HG02623 (cell line): ENCODE data around the gene FYB1.
"Not testable (repeated sequence)": the region's sequence is repeated elsewhere in the genome, so short reads cannot be mapped to it uniquely, and the experiment has no call there.

ENCODE experiments used
- ATAC-seq: cut with Tn5 transposase; IDR thresholded peaks from one replicate; pipeline ENCODE4 v1.9.1; 2021; ENCODE audit warnings: moderate library complexity; ENCODE audit not compliant: unreplicated experiment

Gene FYB1

DNA sequence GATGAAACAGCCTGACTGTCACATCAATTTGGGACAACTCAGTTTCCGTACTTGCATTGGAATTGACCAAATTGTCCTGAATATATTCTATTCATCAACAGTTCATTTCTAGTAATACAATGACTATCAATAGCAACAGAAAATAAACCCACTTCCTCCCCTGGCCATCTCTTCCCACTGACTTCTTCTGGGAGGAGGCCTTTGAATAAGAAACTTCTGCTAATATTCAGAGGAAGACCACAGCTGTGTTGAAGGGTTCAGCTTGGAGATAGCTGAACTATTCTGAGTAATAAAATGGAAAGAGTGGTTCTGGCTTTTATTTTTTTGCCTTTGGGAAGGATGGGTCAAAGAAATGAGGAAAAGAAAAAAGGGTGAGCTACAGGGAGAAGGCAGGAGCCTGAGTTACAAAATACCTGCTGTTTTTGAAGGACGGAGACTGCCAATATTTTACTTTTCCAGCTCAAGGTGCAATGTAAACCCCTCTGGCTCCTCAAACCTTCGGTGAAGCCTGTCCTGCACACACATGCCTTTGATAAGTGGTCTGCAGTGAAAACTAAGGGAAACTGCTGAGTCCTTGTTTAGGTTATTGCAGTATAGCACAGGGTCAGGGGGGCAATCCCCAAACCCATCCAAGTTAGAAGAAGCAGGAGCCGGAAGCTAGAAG lies 29.9 kb downstream of the FYB1 start:
- no peak for ATAC-seq

DNA sequence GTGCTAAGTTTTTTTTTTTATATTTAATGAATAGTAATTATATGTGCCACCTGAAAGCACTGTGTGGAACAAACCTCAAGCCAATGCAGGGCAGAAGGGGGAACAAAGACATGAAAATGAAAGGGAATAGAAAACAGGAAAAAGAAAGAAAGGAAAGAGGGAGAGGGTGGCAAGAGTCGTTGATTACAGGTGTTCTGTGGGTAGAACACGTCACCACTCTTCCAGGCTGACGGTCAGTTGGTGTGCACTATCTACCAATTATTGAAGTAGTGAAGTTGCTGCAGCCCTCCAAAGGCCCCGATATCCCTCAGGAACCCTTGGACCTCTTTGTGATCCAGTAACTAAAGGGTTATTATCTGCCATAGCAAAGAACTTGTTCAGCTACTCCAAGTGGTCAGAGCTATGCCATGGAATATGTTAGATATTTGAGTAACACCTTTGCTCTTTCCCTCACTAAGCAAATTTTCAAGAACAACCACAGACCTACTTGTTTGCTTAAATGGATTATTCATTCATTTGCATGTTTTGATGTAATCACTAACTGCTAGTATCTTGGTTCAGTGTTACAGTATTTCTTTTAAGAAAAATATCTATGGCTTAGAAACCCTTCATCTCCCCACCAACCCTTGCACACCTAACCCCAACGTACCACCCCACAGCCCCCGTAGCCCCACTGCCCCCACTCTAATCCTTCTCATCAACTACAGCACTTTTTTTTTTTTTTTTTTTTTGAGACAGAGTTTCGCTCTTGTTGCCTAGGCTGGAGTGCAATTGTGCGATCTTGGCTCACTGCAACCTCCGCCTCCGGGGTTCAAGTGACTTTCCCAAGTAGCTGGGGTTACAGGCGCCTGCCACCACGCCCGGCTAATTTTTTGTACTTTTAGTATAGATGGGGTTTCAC lies 31.3 kb downstream of the FYB1 start:
- ATAC-seq, result no peak

DNA sequence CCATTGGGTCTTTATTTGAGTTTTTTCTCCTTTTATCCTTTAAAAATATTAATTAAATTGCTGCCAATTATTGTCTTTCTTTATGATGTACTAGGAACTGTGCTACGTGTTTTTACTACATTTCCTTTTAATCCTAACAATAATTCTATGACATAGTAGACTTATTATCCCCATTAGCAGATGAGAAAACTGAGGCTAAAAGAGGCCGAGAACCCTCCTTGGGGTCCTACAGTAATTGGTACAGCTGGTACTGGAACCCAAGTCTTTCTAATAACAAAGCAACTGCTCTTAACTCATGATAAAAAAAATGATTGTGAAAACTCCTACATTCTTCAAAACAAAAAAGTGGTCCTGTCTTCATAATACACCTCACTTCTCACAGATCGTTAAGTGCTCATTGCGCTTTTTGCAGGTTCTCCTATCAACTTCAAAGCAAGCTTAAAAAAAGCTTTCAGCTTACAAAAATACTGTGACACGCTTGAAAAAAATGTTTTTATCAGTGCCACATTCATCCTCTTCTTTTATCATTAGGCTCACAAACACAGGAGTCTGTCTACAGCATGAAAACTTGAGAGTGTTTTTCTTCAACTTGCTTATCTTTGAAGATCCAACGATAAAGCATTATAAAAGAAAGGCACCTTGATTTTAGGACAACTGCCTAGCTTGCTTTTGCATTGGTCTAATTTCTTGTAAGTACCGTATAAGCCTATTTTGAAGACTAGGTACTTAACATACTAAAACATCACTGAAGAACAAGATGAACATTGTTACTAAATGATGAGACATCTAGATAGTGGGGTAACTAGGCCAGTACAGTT lies 32.4 kb downstream of the FYB1 start:
- no peak for ATAC-seq

DNA sequence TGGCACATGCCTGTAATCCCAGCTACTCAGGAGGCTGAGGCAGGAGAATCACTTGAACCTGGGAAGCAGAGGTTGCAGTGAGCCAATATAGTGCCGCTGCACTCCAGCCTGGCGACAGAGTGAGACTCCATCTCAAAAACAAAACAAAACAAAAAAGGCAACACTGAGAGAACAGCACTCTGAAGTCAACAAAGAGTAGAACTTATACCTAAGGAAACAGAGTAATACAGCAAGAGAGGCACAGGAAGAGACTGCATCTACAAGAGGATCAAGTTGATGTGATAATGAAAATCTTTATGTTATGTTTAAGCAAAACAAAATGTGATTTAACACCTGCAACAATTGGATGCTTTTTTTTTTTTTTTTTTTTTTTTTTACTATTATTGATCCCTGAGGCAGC lies 33.1 kb downstream of the FYB1 start:
- ATAC-seq, result no peak

DNA sequence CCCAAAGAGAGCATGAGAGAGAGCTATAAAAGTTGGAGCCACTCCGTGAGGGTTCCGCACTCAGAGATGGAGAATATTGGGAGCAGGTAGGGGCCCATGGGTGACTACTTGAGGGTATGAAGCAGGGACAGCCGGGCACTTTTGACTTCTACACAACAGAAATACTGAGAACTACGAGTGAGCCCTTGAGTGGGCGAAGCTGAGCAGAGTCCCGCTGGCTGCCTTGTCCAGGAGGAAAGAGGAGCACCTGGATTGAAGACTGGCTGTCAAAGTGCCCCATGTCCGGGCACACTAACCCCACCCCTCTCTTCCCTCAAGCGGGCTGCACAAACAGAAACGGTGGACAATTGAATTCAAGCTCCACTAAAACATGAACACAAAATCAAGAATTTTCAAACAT lies 33.6 kb downstream of the FYB1 start:
- ATAC-seq, result no peak

DNA sequence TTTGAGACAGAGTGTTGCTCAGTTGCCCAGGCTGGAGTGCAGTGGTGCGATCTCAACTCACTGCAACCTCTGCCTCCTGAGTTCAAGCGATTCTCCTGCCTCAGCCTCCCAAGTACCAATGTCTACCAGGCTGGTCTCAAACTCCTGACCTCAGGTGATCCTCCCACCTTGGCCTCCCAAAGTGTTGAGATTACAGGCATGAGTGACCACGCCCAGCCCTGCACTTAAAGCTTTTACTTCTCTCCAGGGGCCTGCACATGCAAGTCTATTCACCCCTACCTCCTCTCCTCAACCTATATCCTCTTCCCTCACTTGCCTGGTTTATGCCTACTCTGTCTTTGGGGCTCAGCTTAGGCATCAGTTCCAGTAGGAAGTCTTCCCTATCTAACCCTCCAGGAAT lies 39.8 kb downstream of the FYB1 start:
- ATAC-seq, result not testable (repeated sequence)

DNA sequence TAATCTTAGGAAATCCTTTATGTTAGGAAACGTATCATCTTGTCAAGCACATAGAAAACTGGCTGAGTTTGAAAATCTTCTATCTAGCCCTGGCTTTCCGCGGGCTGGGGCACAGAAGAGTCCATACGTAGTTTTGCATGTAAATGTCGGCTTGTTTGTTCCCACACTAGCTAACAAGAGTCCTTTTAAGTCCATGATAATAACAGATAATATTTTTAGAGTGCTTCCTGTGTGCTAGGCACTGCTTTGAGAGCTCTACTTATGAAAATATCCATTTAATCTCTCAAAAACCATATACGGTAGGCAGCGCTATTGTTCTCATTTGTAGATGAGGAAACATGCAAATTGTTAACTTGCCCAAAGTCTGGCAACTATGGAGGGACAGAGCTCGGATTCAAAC lies 40.5 kb downstream of the FYB1 start:
- no peak for ATAC-seq

DNA sequence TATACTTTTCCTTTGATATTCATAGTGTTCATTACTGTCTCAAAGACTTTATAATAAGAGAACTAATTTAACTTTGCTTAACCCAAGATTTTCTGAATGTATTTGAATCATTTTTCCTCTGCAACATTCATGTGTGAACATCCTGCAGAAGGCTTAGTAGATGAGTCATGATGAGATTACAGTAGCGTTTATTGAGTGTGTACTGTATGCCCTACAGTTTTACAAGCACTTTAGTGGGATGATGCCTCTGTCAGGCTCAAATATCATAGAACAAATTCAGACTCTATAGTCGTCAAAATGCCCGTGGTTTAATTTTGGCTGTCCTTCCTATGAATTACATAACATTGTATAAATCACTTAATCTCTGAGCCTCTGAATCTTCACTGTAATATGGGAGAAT lies 41.2 kb downstream of the FYB1 start:
- no peak for ATAC-seq

DNA sequence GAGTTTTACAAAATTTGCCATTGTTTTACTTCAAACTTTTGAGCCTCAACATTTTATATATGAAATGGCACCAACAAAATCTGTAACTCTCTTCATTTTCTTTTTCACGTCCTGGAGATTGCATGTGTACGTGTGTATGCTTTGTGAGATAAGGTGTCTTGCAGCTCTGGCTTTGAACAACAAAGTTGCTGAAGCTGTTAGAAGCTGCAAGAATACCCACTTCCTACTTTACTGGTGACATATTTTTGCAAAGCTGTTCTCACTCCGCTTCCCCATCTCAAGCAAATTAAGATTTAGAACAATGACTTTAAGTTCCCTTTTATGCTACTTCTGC lies 41.8 kb downstream of the FYB1 start:
- peak; percentile 52 for ATAC-seq

DNA sequence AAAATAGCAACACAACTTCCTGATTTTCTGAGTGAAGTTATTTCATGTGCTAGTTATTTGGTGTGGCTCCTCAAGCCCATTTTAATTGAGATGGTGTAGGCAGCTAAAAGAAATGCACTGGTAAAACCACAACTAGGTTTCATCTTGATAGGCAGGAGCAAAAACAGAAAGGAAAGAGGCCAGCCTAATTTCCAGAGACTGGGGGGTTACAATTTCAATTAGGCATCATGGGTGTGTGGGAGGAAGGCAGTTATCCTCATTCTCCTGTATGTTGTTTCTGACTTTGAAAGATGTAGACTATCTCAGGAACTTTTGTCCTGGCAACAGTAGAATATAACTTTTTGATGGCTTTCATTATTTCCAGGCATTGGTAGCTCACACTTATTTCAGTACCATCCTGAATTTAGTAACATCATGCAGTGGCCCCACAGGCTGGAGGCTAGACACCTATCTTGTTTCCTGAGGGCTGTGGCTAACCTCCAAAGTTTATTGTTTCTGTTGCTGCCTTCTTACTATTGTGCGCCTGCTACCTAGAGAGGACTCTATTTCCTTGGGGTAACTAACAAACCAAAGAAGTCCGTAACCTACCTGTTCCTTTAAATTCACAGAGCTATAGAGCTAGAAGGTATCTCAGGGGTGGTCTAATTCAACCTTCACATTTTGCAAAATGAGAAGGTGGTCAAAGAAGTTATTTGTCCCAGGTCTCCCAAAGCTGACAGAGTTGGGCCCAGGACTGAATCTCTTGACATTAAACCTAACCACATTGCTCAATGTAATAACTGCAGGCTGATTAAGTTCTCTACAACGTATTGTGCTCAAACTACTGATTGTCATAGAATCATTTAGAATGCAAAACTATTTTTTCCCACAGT lies 42.4 kb downstream of the FYB1 start:
- peak; percentile 43 for ATAC-seq

DNA sequence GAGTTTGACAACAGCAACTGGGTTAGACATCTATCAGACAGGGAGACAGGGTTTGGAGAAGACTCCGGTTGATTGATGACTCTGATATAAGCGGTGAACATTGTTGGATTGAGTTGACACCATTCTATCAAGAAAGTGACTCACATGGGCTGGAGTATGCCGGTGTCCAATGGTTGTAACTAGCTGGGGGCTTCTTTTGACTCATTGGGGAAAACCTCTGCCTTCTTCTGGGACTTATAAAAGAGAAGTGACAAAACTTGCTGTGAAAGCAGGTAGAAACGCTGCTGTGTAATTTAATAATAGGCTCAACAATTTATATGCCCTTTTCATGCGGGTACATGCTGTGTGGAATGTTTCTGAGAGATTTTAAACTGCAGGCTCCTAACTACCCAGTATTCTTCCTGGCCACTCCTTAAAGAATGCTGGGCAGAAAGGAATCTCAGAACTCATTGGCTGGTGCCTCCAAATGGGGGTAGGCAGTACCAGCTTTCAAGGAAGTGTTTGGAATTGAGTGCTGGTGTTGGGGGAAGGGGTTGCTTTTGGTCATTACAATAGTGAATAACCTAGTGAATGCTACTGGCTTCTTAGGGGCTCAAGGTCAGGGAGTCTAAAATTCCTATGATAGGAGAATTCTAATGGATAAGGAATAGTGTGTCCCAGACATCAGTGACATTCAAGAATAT lies 43.9 kb downstream of the FYB1 start:
- ATAC-seq, result no peak

DNA sequence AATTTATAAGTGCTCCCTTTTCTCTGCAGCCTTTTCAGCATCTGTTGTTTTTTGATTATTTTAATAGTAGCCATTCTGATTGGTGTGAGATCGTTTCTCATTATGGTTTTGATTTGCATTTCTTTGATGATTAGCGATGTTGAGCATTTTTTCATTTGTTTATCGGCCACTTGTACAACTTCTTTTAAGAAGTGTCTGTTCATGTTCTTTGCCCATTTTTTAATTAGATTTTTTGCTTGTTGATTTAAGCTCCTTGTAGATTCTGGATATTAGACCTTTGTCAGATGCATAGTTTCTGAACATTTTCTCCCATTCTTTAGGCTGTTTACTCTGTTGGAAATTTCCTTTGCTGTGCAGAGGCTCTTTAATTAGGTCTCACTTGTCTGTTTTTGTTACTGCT lies 46.3 kb downstream of the FYB1 start:
- ATAC-seq, result no peak

DNA sequence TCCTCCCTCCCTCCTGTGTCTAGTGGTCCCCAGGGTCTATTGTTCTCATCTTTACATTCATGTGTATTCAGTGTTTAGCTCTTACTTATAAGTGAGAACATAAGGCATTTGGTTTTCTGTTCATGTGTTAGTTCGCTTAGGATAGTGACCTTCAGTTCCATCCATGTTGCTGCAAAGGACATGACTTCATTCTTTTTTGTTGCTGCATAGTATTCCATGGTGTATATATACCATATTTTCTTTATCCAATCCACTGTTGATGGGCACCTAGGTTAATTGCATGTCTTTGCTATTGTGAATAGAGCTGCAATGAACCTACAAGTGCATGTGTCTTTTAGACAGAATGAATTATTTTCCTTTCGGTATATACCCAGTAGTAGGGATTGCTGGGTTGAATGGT lies 46.8 kb downstream of the FYB1 start:
- ATAC-seq, result no peak

DNA sequence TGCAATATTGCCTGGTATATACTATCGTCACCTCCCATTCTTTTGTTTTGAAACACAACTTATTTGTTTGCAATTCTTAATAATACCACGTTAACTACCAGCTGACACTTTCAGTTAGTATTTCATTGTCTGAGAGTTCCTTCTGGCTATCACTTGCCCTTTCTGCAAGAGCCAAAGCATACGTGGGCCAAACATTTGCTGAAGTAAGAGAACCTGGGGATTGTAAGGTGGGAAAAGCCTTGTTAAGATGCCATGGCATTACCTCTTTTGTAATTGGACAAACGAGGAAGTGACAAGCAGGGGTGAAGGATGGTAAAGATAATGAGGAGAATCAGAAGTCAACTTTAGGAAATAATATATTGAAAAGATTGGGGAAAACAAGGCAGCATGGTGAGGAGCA lies 47.7 kb downstream of the FYB1 start:
- no peak for ATAC-seq

DNA sequence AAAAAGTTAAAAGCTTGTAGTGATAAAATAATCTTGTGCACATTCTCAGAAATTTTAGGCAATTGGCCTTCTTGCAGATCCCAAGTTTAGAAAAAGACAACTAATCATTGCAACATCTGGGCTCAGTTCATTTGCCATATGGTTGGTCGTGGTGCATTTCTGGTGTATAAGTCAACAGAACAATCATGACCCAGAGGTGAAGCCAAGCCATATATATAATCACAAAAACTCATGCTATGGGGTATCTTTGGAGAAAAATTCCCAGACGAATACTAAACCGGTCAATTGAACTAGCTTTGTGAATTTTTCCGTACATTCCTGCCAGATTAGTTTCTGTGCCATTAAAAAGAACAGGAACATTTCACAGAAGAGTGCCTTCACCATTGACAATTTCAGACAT lies 50.3 kb downstream of the FYB1 start:
- no peak for ATAC-seq

DNA sequence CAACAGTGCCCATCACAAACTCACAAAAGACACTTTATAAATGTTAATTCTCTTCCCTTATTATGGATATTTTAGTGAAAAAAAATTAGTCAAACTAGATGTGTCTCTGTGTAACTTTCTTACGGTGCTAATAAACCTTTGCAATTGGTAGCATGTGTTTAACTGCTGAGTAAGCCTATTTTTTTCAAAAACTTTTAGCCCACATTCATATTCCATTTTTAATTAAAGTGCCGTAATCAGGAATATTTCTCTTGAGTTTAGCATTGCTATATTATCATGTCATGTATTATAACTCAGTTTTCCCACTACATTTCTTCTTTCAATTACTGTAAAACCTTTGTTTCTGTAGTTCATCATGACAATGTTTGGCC lies 51.4 kb downstream of the FYB1 start:
- no peak for ATAC-seq

DNA sequence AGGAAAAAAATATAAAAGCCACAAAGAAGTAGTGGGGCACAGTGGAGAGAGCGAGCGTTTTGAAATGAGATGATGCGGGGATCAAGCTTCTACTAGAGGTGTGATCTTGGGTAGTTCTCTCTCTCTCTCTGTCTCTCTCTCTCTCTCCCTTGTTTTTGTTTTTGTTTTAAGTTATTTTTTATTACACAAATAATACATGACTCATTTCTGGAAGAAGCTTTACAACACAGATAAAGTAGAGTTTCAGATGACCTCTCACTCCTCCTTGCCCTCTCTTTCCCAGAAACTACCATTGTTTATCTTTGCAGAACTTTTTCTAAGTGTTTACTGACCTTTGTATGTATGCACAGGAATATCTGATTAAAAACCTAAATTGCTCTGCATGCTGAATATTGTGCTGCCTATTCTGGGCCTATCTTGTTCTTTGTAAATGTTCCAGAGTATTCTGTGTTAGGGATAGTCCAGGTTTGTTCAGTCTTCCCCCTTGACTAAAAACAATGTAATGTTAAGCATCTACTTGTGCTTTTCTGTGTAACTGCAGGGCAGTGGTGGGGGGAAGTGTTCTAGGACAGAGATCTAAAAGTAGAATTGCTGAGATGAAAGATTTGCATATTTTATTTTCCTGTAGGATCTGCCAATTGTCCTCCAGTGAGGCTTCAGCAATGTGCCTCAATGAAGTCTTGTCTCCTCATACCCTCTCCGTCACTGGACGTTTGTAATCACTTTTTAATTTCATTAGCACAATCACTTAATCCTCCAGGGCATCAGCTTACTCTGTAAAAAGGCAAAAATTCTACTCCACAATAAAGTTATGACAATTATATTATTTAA lies 52.0 kb downstream of the FYB1 start:
- no peak for ATAC-seq

DNA sequence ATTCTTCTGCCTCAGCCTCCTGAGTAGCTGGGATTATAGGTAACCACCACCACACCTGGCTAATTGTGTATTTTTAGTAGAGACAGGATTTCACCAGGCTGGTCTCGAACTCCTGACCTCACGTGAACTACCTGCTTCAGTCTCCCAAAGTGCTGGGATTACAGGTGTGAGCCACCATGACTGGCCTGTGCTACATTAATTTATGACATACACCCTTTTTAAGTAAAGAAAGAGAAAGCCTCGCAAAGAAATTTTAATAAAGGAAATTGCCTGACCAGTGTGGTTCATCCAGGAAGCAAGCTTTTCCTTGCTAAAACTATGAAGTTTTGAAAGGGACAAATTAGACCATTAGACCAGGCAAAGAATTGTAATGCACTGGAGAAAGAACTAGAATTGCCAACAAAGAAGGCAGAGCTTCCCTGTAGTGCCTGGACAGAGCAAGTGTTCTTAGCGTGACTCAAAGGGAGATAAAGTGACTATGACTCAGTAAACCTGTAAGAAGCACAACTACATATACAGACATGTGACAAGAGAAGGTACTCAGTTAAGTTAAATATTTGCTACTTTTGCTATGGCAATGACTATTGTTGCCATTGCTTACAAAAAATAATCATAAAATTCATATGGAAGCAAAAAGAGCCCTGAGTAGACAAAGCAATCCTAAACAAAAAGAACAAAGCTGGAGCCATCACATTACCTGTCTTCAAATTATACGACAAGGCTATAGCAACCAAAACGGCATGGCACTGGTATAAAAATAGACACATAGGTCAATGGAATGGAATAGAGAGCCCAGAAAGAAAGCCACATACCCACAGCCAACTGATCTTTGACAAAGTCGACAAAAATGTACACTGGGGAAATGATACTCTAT lies 54.6 kb downstream of the FYB1 start:
- ATAC-seq, result peak; percentile 80
